ENCODE results near the gene LGALS13. TPM values are rescaled to one million over a fixed set of nuclear protein-coding genes. Genes with fewer than 3 reads are reported as not detected.
"Not testable (repeated sequence)": the region's sequence is repeated elsewhere in the genome, so short reads cannot be mapped to it uniquely, and the experiment has no call there.

Gene LGALS13
- total RNA-seq, 1 donor from 2014 or later = not detected

GRCh38 chr19:39613597-39613996, 11.3 kb downstream of the LGALS13 start:
- TF ChIP-seq CTCF (IDR thresholded peaks at IDR 0.05; ENCODE audit: borderline replicate concordance) = no peak
- H3K9me3 ChIP-seq (replicated peaks) = peaks cover 5% of the 10 kb centered on the region
- H3K27me3 ChIP-seq (ENCODE audit: low read depth) = peaks cover 24% of the 10 kb centered on the region
- no peak overlapping the region for H3K4me3 ChIP-seq
- H3K4me1 ChIP-seq = no peaks in the 10 kb centered on the region
- no peak overlapping the region for H3K27ac ChIP-seq (replicated peaks)
- no peaks in the 10 kb centered on the region for H3K36me3 ChIP-seq
- intact Hi-C loops (cut with micrococcal nuclease) = no loop called here
- no peak for DNase-seq

GRCh38 chr19:39617745-39618144, 15.4 kb downstream of the LGALS13 start:
- Histone ChIP-seq H3K9me3 (replicated peaks) (peaks cover 5% of the 10 kb centered on the region), H3K36me3 (no peaks in the 10 kb centered on the region), H3K27me3 (ENCODE audit: low read depth) (peaks cover 44% of the 10 kb centered on the region), H3K27ac (replicated peaks) (no peak overlapping the region), H3K4me3 (no peak overlapping the region), H3K4me1 (no peaks in the 10 kb centered on the region)
- intact Hi-C loops (cut with micrococcal nuclease) = no loop called here
- no peak for DNase-seq
- TF ChIP-seq CTCF (IDR thresholded peaks at IDR 0.05; ENCODE audit: borderline replicate concordance) = no peak

- H3K9me3 ChIP-seq (replicated peaks) = no peaks in the 10 kb centered on the region
- no peak for DNase-seq
- H3K4me1 ChIP-seq = no peaks in the 10 kb centered on the region
- H3K4me3 ChIP-seq = no peak overlapping the region
- H3K36me3 ChIP-seq = no peaks in the 10 kb centered on the region
- intact Hi-C loops (cut with micrococcal nuclease) = no loop called here
- H3K27ac ChIP-seq (replicated peaks) = no peak overlapping the region
- peaks cover 53% of the 10 kb centered on the region for H3K27me3 ChIP-seq (ENCODE audit: low read depth)
- no peak for TF ChIP-seq CTCF (IDR thresholded peaks at IDR 0.05; ENCODE audit: borderline replicate concordance)
Observed at GRCh38 chr19:39623946-39624345, 21.6 kb downstream of the LGALS13 start.

- H3K27me3 ChIP-seq (ENCODE audit: low read depth) = peaks cover 37% of the 10 kb centered on the region
- H3K4me1 ChIP-seq; DNase-seq; H3K27ac ChIP-seq (replicated peaks); H3K9me3 ChIP-seq (replicated peaks); H3K4me3 ChIP-seq; H3K36me3 ChIP-seq; intact Hi-C loops (cut with micrococcal nuclease): not testable (repeated sequence)
Observed at GRCh38 chr19:39627631-39628030, 25.3 kb downstream of the LGALS13 start.

- Histone ChIP-seq H3K4me1 (no peaks in the 10 kb centered on the region), H3K4me3 (no peak overlapping the region), H3K36me3 (no peaks in the 10 kb centered on the region), H3K27me3 (ENCODE audit: low read depth) (peaks cover 9% of the 10 kb centered on the region), H3K27ac (replicated peaks) (no peak overlapping the region), H3K9me3 (replicated peaks) (peaks cover 4% of the 10 kb centered on the region)
- TF ChIP-seq CTCF (IDR thresholded peaks at IDR 0.05; ENCODE audit: borderline replicate concordance) = no peak
- DNase-seq = no peak
- intact Hi-C loops (cut with micrococcal nuclease) = no loop called here
Observed at GRCh38 chr19:39631178-39631577, 28.9 kb downstream of the LGALS13 start.

- no peak for DNase-seq
Observed at GRCh38 chr19:39631626-39632025, 29.3 kb downstream of the LGALS13 start.

More at GRCh38 chr19:39631626-39632025, 29.3 kb downstream of the LGALS13 start:
- Histone ChIP-seq H3K4me1 (no peaks in the 10 kb centered on the region), H3K36me3 (no peaks in the 10 kb centered on the region), H3K27ac (replicated peaks) (no peak overlapping the region), H3K4me3 (no peak overlapping the region), H3K27me3 (ENCODE audit: low read depth) (peaks cover 13% of the 10 kb centered on the region), H3K9me3 (replicated peaks) (peaks cover 4% of the 10 kb centered on the region)
- intact Hi-C loops (cut with micrococcal nuclease) = no loop called here
- no peak for TF ChIP-seq CTCF (IDR thresholded peaks at IDR 0.05; ENCODE audit: borderline replicate concordance)

Measured in left ventricle myocardium inferior (tissue), 1 donor.